ENCODE data around the gene FOXO3. TPM values are rescaled to one million over a fixed set of nuclear protein-coding genes. Genes with fewer than 3 reads are reported as not detected.

The FOXO3 gene
- total and polyA plus RNA-seq, 3 experiments from 2014 or later, result 14.1 to 31.1 (median 15.0) TPM

DNA sequence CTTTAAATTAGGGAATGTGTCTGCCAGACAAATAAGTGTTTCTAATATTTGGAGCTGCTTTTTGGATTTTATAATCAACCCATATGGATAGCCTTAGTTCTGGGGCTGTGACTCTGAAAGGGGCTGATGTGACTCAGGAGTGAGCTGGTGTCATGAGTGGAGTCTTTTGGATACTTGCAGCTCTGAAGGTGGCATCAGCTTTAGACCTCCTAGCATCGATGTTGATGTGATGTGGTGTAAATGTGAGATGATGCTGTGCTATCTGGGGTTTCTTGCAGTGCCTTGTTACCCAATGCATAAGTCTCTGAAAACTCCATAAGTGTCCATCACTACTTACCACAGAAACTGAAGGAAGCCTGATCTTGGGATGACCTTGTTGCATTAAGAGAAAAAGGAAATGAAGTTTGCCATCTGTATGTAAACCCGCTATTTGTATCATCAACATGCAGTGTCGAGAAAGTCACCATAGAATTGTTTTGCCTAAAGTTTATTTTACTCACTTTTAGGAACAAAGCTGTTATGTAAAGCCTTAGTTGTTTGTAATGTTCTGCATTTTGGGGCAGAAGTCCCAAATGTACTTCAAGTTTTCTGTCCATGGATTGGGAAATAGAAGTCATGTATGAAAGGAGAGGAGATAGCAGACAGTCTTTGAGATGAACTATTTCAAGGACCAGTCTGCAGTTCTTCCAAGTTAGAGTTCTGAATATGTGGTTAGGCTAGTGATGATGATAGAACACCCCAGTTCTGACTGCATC, 8.0 kb downstream of the FOXO3 start:
- H3K9me3 Mint-ChIP-seq, result no peaks in the 10 kb centered on the region
- no peak overlapping the region for H3K27ac ChIP-seq (ENCODE audit: low read depth, low read length)
- H3K27ac Mint-ChIP-seq, result peak overlapping the region in 4 of 8 donors; percentile 19 to 67 (median 48)
- no peak overlapping the region for H3K4me3 ChIP-seq (ENCODE audit: low read length)
- peaks cover 47% of the 10 kb centered on the region for H3K4me1 ChIP-seq (ENCODE audit: insufficient read depth, low read length)
- CTCF ChIA-PET, result interaction anchor here (0.8 to 1.6 kb wide), 3 partner anchors 29 to 213 kb away, joined by 3 to 4 read pairs (median 3); no protein-coding TSS in a partner anchor
- no peaks in the 10 kb centered on the region for H3K9me3 ChIP-seq (ENCODE audit: low read length)
- DNase-seq, result no peak
- H3K27me3 ChIP-seq (ENCODE audit: insufficient read depth, low read length, poor library complexity, severe bottlenecking), result no peaks in the 10 kb centered on the region
- peak overlapping the region in 4 of 7 donors; percentile 3 to 59 (median 21) for H3K4me3 Mint-ChIP-seq
- peaks cover 64 to 76% (median 76%) of the 10 kb centered on the region in 3 donors for H3K4me1 Mint-ChIP-seq
- peaks cover 10 to 56% (median 17%) of the 10 kb centered on the region in 3 donors for H3K36me3 Mint-ChIP-seq
- no peaks in the 10 kb centered on the region for H3K27me3 Mint-ChIP-seq
- POLR2A ChIA-PET, result interaction anchor here (0.7 kb wide), 1 partner anchor 421 kb away, joined by 6 read pairs; no protein-coding TSS in a partner anchor
- peaks cover 5% of the 10 kb centered on the region for H3K36me3 ChIP-seq (ENCODE audit: insufficient read depth, low read length)

DNA sequence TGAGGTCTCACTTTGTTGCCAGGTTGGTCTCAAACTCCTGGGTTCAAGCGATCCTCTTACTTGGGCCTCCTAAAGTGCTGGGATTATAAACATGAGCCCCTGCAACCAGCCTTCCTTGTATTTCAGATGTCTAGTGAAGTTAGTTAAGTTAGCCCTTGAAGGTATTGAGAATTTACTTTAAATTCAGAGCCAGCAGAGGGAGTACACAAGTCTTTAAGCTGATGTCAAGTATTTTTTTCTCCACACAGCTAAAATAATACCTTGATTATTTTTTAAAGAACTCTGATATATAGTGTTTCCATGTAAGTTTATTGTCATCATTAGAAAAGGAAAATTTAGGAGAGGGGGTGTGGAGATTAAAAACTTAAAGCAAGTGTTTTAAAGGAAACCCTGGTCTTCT, 9.8 kb downstream of the FOXO3 start:
- Mint-ChIP-seq H3K4me1 (peaks cover 59 to 74% (median 73%) of the 10 kb centered on the region in 3 donors), H3K27me3 (no peaks in the 10 kb centered on the region), H3K27ac (peak overlapping the region in 1 of 8 donors; percentile 43), H3K36me3 (peaks cover 10 to 59% (median 17%) of the 10 kb centered on the region in 3 donors), H3K4me3 (no peak overlapping the region), H3K9me3 (no peaks in the 10 kb centered on the region)
- no peaks in the 10 kb centered on the region for H3K27me3 ChIP-seq (ENCODE audit: insufficient read depth, low read length, poor library complexity, severe bottlenecking)
- CTCF ChIA-PET, result no interaction called here
- H3K36me3 ChIP-seq (ENCODE audit: insufficient read depth, low read length), result peaks cover 5% of the 10 kb centered on the region
- POLR2A ChIA-PET, result no interaction called here
- H3K4me3 ChIP-seq (ENCODE audit: low read length), result no peak overlapping the region
- H3K27ac ChIP-seq (ENCODE audit: low read depth, low read length), result no peak overlapping the region
- H3K4me1 ChIP-seq (ENCODE audit: insufficient read depth, low read length), result peaks cover 43% of the 10 kb centered on the region
- DNase-seq, result no peak
- H3K9me3 ChIP-seq (ENCODE audit: low read length), result no peaks in the 10 kb centered on the region

DNA sequence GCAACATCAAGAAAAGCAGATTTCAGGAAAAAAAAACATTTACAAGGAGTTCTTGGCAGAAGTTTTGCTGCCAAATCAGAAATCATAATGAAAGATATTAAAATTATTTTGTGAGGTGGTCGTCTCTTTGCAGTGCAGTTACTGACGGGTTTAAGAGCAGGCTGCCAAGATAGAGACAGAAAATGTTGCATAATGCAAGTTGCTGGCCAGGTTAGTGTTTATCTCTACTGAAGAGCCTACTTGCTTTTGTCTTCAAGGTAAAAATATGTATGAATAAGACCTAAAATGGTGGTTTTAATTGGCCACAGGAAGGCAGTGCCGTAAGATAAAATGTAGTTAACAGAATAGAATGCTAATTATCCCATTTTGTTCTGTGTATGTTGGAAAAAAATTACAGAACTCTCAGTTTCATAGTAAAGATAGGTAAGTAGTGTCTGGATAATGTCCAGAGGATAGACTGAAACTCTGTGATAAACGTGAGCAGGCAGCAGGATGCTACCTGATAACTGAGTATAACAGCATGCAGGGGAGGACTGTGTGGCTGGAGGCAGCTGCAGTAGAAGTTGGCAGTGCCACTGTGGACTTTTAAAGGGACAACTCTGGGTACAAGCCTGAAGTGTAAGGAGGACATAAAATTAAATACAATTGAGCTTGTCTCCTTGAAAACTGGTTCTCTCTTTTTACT, 13.9 kb downstream of the FOXO3 start:
- Mint-ChIP-seq H3K27ac (peak overlapping the region in 7 of 8 donors; percentile 21 to 93 (median 68)), H3K36me3 (peaks cover 7 to 44% (median 8%) of the 10 kb centered on the region in 3 donors), H3K9me3 (no peaks in the 10 kb centered on the region), H3K4me1 (peaks cover 61 to 77% (median 77%) of the 10 kb centered on the region in 3 donors), H3K27me3 (no peaks in the 10 kb centered on the region), H3K4me3 (peak overlapping the region in 4 of 7 donors; percentile 46 to 66 (median 56))
- peaks cover 34% of the 10 kb centered on the region for H3K4me1 ChIP-seq (ENCODE audit: insufficient read depth, low read length)
- no peak overlapping the region for H3K27ac ChIP-seq (ENCODE audit: low read depth, low read length)
- H3K36me3 ChIP-seq (ENCODE audit: insufficient read depth, low read length), result peaks cover under 1% of the 10 kb centered on the region
- H3K9me3 ChIP-seq (ENCODE audit: low read length), result no peaks in the 10 kb centered on the region
- CTCF ChIA-PET, result no interaction called here
- POLR2A ChIA-PET, result interaction anchor here (1.0 to 1.2 kb wide), 2 partner anchors 9 to 23 kb away, joined by 3 read pairs; no protein-coding TSS in a partner anchor
- no peaks in the 10 kb centered on the region for H3K27me3 ChIP-seq (ENCODE audit: insufficient read depth, low read length, poor library complexity, severe bottlenecking)
- H3K4me3 ChIP-seq (ENCODE audit: low read length), result no peak overlapping the region
- DNase-seq, result no peak

DNA sequence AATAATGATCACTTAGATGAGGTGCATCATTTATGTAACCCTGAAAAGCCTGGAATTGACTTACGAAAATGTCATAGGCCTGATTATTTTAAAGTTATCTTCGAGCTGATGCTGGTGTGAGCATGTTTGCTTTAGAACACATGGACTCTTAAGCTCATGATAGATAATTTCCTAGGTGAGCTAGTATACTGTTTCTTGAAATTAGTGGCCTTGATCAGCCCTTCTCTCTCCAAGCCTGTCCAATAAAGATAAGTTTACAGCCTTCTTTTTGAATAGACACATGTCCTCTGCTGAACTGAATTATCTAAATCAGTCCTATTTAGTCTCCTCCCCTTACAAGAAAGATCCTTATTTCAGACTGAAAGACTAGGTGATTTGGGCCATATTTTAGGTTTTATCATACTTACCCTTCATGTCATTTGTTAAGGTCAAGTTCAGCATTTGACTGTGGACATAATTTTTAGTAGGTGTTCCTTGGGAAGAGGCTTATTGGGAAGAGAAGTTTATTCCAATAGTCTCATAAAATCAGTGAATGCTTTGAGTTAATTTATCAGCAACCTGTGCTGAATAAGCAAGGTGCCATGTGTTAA, 15.3 kb downstream of the FOXO3 start:
- Mint-ChIP-seq H3K4me1 (peaks cover 64 to 85% (median 83%) of the 10 kb centered on the region in 3 donors), H3K4me3 (peak overlapping the region in 1 of 7 donors; percentile 32), H3K27ac (peak overlapping the region in 4 of 8 donors; percentile 13 to 19 (median 18)), H3K36me3 (peaks cover 4 to 34% (median 7%) of the 10 kb centered on the region in 3 donors), H3K27me3 (no peaks in the 10 kb centered on the region), H3K9me3 (no peaks in the 10 kb centered on the region)
- ChIA-PET POLR2A (interaction anchor here (1.0 to 1.2 kb wide), 2 partner anchors 11 to 22 kb away, joined by 3 read pairs; no protein-coding TSS in a partner anchor), CTCF (interaction anchor here (0.7 to 1.8 kb wide), 2 partner anchors 9 to 18 kb away, joined by 3 to 7 read pairs; no protein-coding TSS in a partner anchor)
- H3K36me3 ChIP-seq (ENCODE audit: insufficient read depth, low read length), result no peaks in the 10 kb centered on the region
- no peaks in the 10 kb centered on the region for H3K9me3 ChIP-seq (ENCODE audit: low read length)
- DNase-seq, result no peak
- no peak overlapping the region for H3K27ac ChIP-seq (ENCODE audit: low read depth, low read length)
- H3K27me3 ChIP-seq (ENCODE audit: insufficient read depth, low read length, poor library complexity, severe bottlenecking), result no peaks in the 10 kb centered on the region
- H3K4me3 ChIP-seq (ENCODE audit: low read length), result no peak overlapping the region
- peaks cover 41% of the 10 kb centered on the region for H3K4me1 ChIP-seq (ENCODE audit: insufficient read depth, low read length)

DNA sequence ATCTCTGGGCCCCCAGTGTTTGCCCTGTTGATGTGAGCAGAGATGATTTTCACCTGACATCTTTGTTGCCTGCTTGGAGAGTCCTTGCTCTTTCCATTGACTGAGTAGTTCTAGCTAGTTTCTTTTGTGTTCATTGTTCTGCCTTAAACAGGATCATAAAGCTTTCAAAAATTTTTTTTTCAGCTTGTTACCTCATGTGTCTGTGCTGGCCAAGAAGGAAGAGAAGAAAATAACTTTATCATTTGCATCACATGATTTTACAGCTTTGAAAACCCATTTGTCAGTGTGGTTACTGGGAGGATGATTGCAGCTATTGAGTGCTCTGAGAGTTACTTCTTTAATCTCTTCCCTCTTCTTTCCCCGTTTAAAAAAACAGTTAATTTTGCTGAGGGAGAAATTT, 16.0 kb downstream of the FOXO3 start:
- ChIA-PET POLR2A (no interaction called here), CTCF (interaction anchor here (1.4 to 1.8 kb wide), 2 partner anchors 10 to 76 kb away, joined by 3 to 7 read pairs; no protein-coding TSS in a partner anchor)
- no peak for DNase-seq
- Histone ChIP-seq H3K36me3 (ENCODE audit: insufficient read depth, low read length) (no peaks in the 10 kb centered on the region), H3K27me3 (ENCODE audit: insufficient read depth, low read length, poor library complexity, severe bottlenecking) (no peaks in the 10 kb centered on the region), H3K27ac (ENCODE audit: low read depth, low read length) (no peak overlapping the region), H3K4me1 (ENCODE audit: insufficient read depth, low read length) (peaks cover 48% of the 10 kb centered on the region), H3K4me3 (ENCODE audit: low read length) (no peak overlapping the region), H3K9me3 (ENCODE audit: low read length) (no peaks in the 10 kb centered on the region)
- Mint-ChIP-seq H3K9me3 (no peaks in the 10 kb centered on the region), H3K4me3 (peak overlapping the region in 4 of 7 donors; percentile 1 to 46 (median 22)), H3K4me1 (peaks cover 65 to 85% (median 83%) of the 10 kb centered on the region in 3 donors), H3K36me3 (peaks cover 0 to 27% (median 6%) of the 10 kb centered on the region in 3 donors), H3K27ac (peak overlapping the region in 6 of 8 donors; percentile 21 to 79 (median 76)), H3K27me3 (no peaks in the 10 kb centered on the region)

DNA sequence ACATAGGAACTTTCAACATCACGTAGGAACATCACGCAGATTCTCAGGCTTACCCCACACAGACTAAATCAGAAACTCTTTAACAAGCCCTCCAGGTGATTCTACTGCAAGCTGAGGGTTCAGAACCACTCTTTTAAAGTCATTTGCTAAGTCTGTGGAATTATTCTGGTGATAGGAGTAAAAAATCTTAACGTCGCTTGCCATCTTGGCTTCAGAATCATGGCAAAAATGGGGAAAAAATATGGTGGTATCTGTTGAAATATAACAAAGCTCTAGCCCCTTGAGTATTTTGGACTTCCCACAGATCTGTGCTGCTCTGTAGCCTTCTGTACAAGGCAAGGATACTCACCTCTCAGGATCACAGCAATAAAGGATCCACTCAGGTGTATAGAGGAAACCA, 17.4 kb downstream of the FOXO3 start:
- H3K27me3 ChIP-seq (ENCODE audit: insufficient read depth, low read length, poor library complexity, severe bottlenecking), result no peaks in the 10 kb centered on the region
- H3K9me3 ChIP-seq (ENCODE audit: low read length), result no peaks in the 10 kb centered on the region
- H3K36me3 ChIP-seq (ENCODE audit: insufficient read depth, low read length), result no peaks in the 10 kb centered on the region
- no peak overlapping the region for H3K4me3 ChIP-seq (ENCODE audit: low read length)
- CTCF ChIA-PET, result interaction anchor here (1.2 to 1.4 kb wide), 2 partner anchors 18 to 74 kb away, joined by 3 read pairs; partner anchors contain the start of gene FOXO3
- no peak overlapping the region for H3K4me3 Mint-ChIP-seq
- H3K4me1 Mint-ChIP-seq, result peaks cover 72 to 91% (median 90%) of the 10 kb centered on the region in 3 donors
- POLR2A ChIA-PET, result no interaction called here
- H3K27ac ChIP-seq (ENCODE audit: low read depth, low read length), result peak overlapping the region; percentile 25
- H3K9me3 Mint-ChIP-seq, result no peaks in the 10 kb centered on the region
- DNase-seq, result no peak
- H3K27me3 Mint-ChIP-seq, result no peaks in the 10 kb centered on the region
- peaks cover 56% of the 10 kb centered on the region for H3K4me1 ChIP-seq (ENCODE audit: insufficient read depth, low read length)
- peak overlapping the region in 3 of 8 donors; percentile 5 to 75 (median 43) for H3K27ac Mint-ChIP-seq
- H3K36me3 Mint-ChIP-seq, result peaks cover 0 to 21% (median 8%) of the 10 kb centered on the region in 3 donors

DNA sequence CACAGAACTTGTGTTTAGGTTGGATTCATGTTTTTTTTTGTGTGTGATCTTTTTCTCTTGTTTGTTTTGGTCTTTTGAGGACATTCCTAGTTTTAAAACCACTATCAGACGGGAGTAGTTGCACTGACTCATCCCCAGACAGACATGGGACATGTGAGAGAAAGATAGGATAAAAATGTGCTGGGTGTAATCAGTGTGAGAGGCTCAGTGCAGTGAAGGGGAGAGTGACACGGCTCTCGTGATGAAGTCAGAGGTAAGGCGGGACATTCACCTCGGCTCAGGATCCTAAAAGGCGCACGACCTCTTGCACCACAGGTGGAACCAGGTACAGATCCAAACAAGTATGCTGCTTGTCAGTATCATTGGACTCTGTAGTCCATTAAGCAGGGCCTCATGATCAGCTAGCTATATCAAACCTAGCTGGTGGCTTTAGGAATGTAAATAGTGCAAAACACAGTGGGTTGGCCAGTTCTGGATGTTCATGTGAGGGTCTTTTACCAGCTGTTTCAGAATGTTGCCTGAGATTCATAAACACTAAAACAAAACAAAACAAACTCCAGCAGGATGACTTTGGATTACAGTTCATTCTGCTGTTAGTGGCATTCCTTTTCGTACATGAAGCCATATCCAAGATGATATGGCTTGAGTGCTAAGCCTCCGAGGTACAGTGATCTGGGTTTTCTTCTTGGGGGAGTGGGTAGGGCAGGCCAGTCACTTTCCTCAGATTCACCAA, 18.0 kb downstream of the FOXO3 start:
- Mint-ChIP-seq H3K27ac (peak overlapping the region in 6 of 8 donors; percentile 1 to 75 (median 24)), H3K9me3 (no peaks in the 10 kb centered on the region), H3K4me1 (peaks cover 76 to 96% (median 94%) of the 10 kb centered on the region in 3 donors), H3K36me3 (peaks cover 0 to 18% (median 9%) of the 10 kb centered on the region in 3 donors), H3K4me3 (no peak overlapping the region), H3K27me3 (no peaks in the 10 kb centered on the region)
- H3K27ac ChIP-seq (ENCODE audit: low read depth, low read length), result no peak overlapping the region
- H3K4me1 ChIP-seq (ENCODE audit: insufficient read depth, low read length), result peaks cover 56% of the 10 kb centered on the region
- no peaks in the 10 kb centered on the region for H3K27me3 ChIP-seq (ENCODE audit: insufficient read depth, low read length, poor library complexity, severe bottlenecking)
- no peaks in the 10 kb centered on the region for H3K9me3 ChIP-seq (ENCODE audit: low read length)
- no peak for DNase-seq
- CTCF ChIA-PET, result no interaction called here
- POLR2A ChIA-PET, result no interaction called here
- H3K36me3 ChIP-seq (ENCODE audit: insufficient read depth, low read length), result no peaks in the 10 kb centered on the region
- H3K4me3 ChIP-seq (ENCODE audit: low read length), result no peak overlapping the region

Data from CD8-positive, alpha-beta memory T cell (primary cell).